G401 (cell line): ENCODE measurements around the gene SIRT3. TPM values are rescaled to one million over a fixed set of nuclear protein-coding genes. Genes with fewer than 3 reads are reported as not detected.
"Not testable (repeated sequence)": the region's sequence is repeated elsewhere in the genome, so short reads cannot be mapped to it uniquely, and the experiment has no call there.

Source experiments
- DNase-seq: peaks from one replicate; pipeline ENCODE4 v3.0.0-alpha.2; 2015; ENCODE audit warnings: low spot score
- in situ Hi-C: cut with HindIII; loops from 2 replicates; pipeline ENCODE4 v1.10.0; 2016; ENCODE audit warnings: low sequenced_read_pairs, mixed read lengths
- total RNA-seq: library from RNA; depleted of rRNA; stranded (reverse); fragments of >200 nt; shearing (Covaris generic); gene quantifications from 2 replicates; pipeline ENCODE4 v1.2.3, GENCODE V29; 2014; rRNA removed

SIRT3 gene
- total RNA-seq, 1 experiment from 2014 or later = 19.3 TPM

GRCh38 chr11:196786-197731 lies 39.1 kb downstream of the SIRT3 start:
- no peak for DNase-seq
- in situ Hi-C loops = no loop called here

- DNase-seq, in situ Hi-C loops: not testable (repeated sequence)
Measured at GRCh38 chr11:193481-193880, 42.7 kb downstream of the SIRT3 start.

GRCh38 chr11:192674-193128 lies 43.4 kb downstream of the SIRT3 start, which contains the start of gene SCGB1C1:
Gene SCGB1C1 (plus strand): TSS chr11:193078. CDS start chr11:193100, 22 bp downstream.
- DNase-seq, in situ Hi-C loops: not testable (repeated sequence)

- not testable (repeated sequence) for DNase-seq
Measured at GRCh38 chr11:191490-192478, 44.4 kb downstream of the SIRT3 start.

GRCh38 chr11:190546-190945 lies 45.6 kb downstream of the SIRT3 start:
- in situ Hi-C loops = not testable (repeated sequence)

More at GRCh38 chr11:191490-192478, 44.4 kb downstream of the SIRT3 start:
- in situ Hi-C loops = not testable (repeated sequence)

GRCh38 chr11:189843-190311 lies 46.3 kb downstream of the SIRT3 start:
- DNase-seq, in situ Hi-C loops: not testable (repeated sequence)

More at GRCh38 chr11:190546-190945, 45.6 kb downstream of the SIRT3 start:
- not testable (repeated sequence) for DNase-seq

GRCh38 chr11:189200-189783 lies 46.9 kb downstream of the SIRT3 start:
- in situ Hi-C loops = not testable (repeated sequence)
- DNase-seq = peak; percentile 52

- in situ Hi-C loops, DNase-seq: not testable (repeated sequence)
Measured at GRCh38 chr11:180242-180641, 55.9 kb downstream of the SIRT3 start.

Other genes starting within 250 kb of the SIRT3 start
- not detected in 2 replicates for gene SCGB1C1, start 43.3 kb downstream of the SIRT3 start, total RNA-seq
- gene BET1L, start 28.9 kb downstream of the SIRT3 start, total RNA-seq = 18.3 and 29.3 TPM in 2 replicates
- gene RIC8A, start 28.6 kb downstream of the SIRT3 start, total RNA-seq = 98.9 and 101 TPM in 2 replicates
- gene PSMD13, start 634 bp upstream of the SIRT3 start, total RNA-seq = 175 and 208 TPM in 2 replicates
- not detected in 2 replicates for gene NLRP6, start 42.1 kb upstream of the SIRT3 start, total RNA-seq
- 18.8 and 20.4 TPM in 2 replicates for gene PGGHG, start 52.8 kb upstream of the SIRT3 start, total RNA-seq
- gene IFITM5, start 63.2 kb upstream of the SIRT3 start, total RNA-seq = not detected in 2 replicates
- gene IFITM2, start 71.5 kb upstream of the SIRT3 start, total RNA-seq = 7.8 and 31.3 TPM in 2 replicates
- 76.4 and 108 TPM in 2 replicates for gene IFITM1, start 77.7 kb upstream of the SIRT3 start, total RNA-seq
- 36.2 and 45.8 TPM in 2 replicates for gene IFITM3, start 84.5 kb upstream of the SIRT3 start, total RNA-seq
- 27.4 and 32.1 TPM in 2 replicates for gene B4GALNT4, start 133.2 kb upstream of the SIRT3 start, total RNA-seq
- 1.1 and 7.9 TPM in 2 replicates for gene PKP3, start 157.9 kb upstream of the SIRT3 start, total RNA-seq
- gene SIGIRR, start 178.7 kb upstream of the SIRT3 start, total RNA-seq = 20.6 and 31.9 TPM in 2 replicates
- gene ANO9, start 205.7 kb upstream of the SIRT3 start, total RNA-seq = 0.31 and 0.98 TPM in 2 replicates
- gene PTDSS2, start 213.9 kb upstream of the SIRT3 start, total RNA-seq = 78.1 and 84.1 TPM in 2 replicates